ENCODE measurements around the gene IMMP2L. TPM values are rescaled to one million over a fixed set of nuclear protein-coding genes. Genes with fewer than 3 reads are reported as not detected.

The IMMP2L gene
- total RNA-seq, 6 experiments from 2014 or later: 14.2 to 25.3 (median 19.7) TPM

DNA sequence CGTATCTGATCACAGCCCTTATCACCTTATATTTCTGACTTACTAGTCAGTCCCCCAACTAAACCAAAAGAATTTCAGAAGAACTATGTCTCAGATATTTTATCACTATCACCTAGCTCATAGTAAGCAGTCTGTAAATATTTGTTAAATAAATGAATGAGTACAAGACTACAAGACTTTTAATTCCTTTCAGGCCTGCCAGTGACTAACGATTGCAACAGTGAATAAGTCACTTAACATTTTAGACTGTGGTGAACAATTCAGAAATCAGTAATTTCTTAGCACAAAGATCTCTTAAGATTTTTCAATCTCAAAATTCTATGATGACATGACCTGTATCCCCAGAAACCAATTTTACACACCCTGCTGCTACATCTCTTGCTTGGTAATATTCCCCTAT, 162.2 kb downstream of the IMMP2L start:
- intact Hi-C loops (cut with DNase I): no loop called here
- H3K4me1 ChIP-seq: no peaks in the 10 kb centered on the region
- no peaks in the 10 kb centered on the region for H3K36me3 ChIP-seq
- no peaks in the 10 kb centered on the region for H3K27me3 ChIP-seq
- no peaks in the 10 kb centered on the region for H3K9me3 ChIP-seq
- TF ChIP-seq POLR2A (IDR thresholded peaks at IDR 0.05): no peak
- TF ChIP-seq, protein P1, sequence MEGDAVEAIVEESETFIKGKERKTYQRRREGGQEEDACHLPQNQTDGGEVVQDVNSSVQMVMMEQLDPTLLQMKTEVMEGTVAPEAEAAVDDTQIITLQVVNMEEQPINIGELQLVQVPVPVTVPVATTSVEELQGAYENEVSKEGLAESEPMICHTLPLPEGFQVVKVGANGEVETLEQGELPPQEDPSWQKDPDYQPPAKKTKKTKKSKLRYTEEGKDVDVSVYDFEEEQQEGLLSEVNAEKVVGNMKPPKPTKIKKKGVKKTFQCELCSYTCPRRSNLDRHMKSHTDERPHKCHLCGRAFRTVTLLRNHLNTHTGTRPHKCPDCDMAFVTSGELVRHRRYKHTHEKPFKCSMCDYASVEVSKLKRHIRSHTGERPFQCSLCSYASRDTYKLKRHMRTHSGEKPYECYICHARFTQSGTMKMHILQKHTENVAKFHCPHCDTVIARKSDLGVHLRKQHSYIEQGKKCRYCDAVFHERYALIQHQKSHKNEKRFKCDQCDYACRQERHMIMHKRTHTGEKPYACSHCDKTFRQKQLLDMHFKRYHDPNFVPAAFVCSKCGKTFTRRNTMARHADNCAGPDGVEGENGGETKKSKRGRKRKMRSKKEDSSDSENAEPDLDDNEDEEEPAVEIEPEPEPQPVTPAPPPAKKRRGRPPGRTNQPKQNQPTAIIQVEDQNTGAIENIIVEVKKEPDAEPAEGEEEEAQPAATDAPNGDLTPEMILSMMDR (IDR thresholded peaks at IDR 0.05): no peak
- DNase-seq: no peak
- 77% methylated on average over 2 of the region's 2 CpGs for WGBS (ENCODE audit: insufficient coverage, low coverage, low lambda C conversion rate, missing lambda C conversion rate)
- H3K4me3 ChIP-seq: no peak overlapping the region
- ATAC-seq: no peak
- no peak overlapping the region for H3K27ac ChIP-seq

- ATAC-seq: no peak
- DNase-seq: no peak
- no peaks in the 10 kb centered on the region for H3K27me3 ChIP-seq
- H3K4me1 ChIP-seq: no peaks in the 10 kb centered on the region
- intact Hi-C loops (cut with DNase I): no loop called here
- TF ChIP-seq, protein P1 (IDR thresholded peaks at IDR 0.05): no peak
- no peak for TF ChIP-seq POLR2A (IDR thresholded peaks at IDR 0.05)
- H3K27ac ChIP-seq: no peak overlapping the region
- H3K9me3 ChIP-seq: no peaks in the 10 kb centered on the region
- no peak overlapping the region for H3K4me3 ChIP-seq
- H3K36me3 ChIP-seq: no peaks in the 10 kb centered on the region
- 95% methylated on average over 4 of the region's 4 CpGs for WGBS (ENCODE audit: insufficient coverage, low coverage, low lambda C conversion rate, missing lambda C conversion rate)
These were observed 167.4 kb downstream of the IMMP2L start for GRCh38 chr7:111394891-111395290.

DNA sequence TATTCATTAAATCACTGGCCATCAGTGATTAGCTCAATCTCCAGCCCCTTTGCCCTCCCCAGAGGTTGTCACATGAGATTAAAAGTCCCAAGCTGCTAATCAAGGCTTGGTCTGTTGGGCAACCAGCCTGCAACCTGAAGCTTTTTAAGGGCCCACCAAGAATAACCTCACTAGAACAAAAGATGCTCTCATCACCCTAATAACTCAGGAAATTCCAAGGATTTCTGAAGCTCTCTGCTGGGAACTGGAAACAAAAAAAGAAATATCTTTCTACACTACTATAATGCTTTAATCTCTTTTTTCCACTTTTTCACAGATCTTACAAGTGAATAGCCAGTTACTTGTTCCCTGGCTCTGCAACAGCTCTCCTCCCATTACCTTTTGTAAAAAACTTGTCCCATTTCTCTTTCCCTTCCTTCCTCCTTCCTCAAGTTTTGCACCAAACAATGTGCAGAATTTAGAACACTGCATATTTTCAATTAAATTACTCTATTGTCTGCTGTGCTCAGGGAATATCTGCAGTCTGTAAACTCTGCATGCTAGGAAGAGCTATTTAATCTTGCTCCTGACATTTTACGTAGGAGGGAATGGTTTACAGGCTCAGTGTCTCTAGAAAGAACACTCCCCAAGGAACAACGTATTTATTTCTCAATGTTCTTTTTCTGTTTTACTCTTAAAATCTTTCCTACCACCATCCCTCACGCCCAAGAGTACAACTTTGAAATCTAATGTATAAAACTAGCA, 169.1 kb downstream of the IMMP2L start:
- no peak overlapping the region for H3K4me3 ChIP-seq
- no peaks in the 10 kb centered on the region for H3K36me3 ChIP-seq
- no peaks in the 10 kb centered on the region for H3K4me1 ChIP-seq
- DNase-seq: no peak
- H3K27me3 ChIP-seq: no peaks in the 10 kb centered on the region
- no peak for TF ChIP-seq POLR2A (IDR thresholded peaks at IDR 0.05)
- TF ChIP-seq, protein P1 (IDR thresholded peaks at IDR 0.05): no peak
- intact Hi-C loops (cut with DNase I): no loop called here
- no peak for ATAC-seq
- no peaks in the 10 kb centered on the region for H3K9me3 ChIP-seq
- no peak overlapping the region for H3K27ac ChIP-seq
- WGBS (ENCODE audit: insufficient coverage, low coverage, low lambda C conversion rate, missing lambda C conversion rate): 78% methylated on average over 3 of the region's 3 CpGs

- intact Hi-C loops (cut with DNase I): no loop called here
- ATAC-seq (no peak), DNase-seq (no peak)
- Histone ChIP-seq H3K36me3 (no peaks in the 10 kb centered on the region), H3K27ac (no peak overlapping the region), H3K27me3 (no peaks in the 10 kb centered on the region), H3K9me3 (no peaks in the 10 kb centered on the region), H3K4me3 (no peak overlapping the region), H3K4me1 (no peaks in the 10 kb centered on the region)
- TF ChIP-seq, protein P1 (IDR thresholded peaks at IDR 0.05): no peak
- TF ChIP-seq POLR2A (IDR thresholded peaks at IDR 0.05): no peak
- 47% methylated on average over 1 of the region's 1 CpG for WGBS (ENCODE audit: insufficient coverage, low coverage, low lambda C conversion rate, missing lambda C conversion rate)
These were observed 170.0 kb downstream of the IMMP2L start for GRCh38 chr7:111392294-111392693.

All from right lobe of liver (tissue), 6 donors.